ENCODE measurements around the gene SLC35F4.
"Not testable (repeated sequence)": the region's sequence is repeated elsewhere in the genome, so short reads cannot be mapped to it uniquely, and the experiment has no call there.

The SLC35F4 gene

GRCh38 chr14:57796556-57796955 is 69.3 kb downstream of the SLC35F4 start:
- no peak for DNase-seq

GRCh38 chr14:57785058-57785457 is 80.8 kb downstream of the SLC35F4 start:
- DNase-seq, result no peak

GRCh38 chr14:57771801-57772200 is 94.1 kb downstream of the SLC35F4 start:
- DNase-seq, result no peak

- DNase-seq, result no peak
These were observed 95.9 kb downstream of the SLC35F4 start for GRCh38 chr14:57769863-57770523.

GRCh38 chr14:57761800-57762199 is 104.1 kb downstream of the SLC35F4 start:
- DNase-seq, result no peak

- no peak for DNase-seq
These were observed 105.0 kb downstream of the SLC35F4 start for GRCh38 chr14:57760896-57761295.

- no peak for DNase-seq
These were observed 110.8 kb downstream of the SLC35F4 start for GRCh38 chr14:57755018-57755521.

GRCh38 chr14:57754527-57754926 is 111.4 kb downstream of the SLC35F4 start:
- DNase-seq, result no peak

- no peak for DNase-seq
These were observed 112.1 kb downstream of the SLC35F4 start for GRCh38 chr14:57753821-57754220.

GRCh38 chr14:57752142-57752695 is 113.7 kb downstream of the SLC35F4 start:
- DNase-seq, result not testable (repeated sequence)

GRCh38 chr14:57751400-57751799 is 114.5 kb downstream of the SLC35F4 start:
- no peak for DNase-seq

GRCh38 chr14:57749267-57749666 is 116.6 kb downstream of the SLC35F4 start:
- no peak for DNase-seq

- no peak for DNase-seq
These were observed 117.6 kb downstream of the SLC35F4 start for GRCh38 chr14:57748279-57748678.

GRCh38 chr14:57747036-57747435 is 118.9 kb downstream of the SLC35F4 start:
- DNase-seq, result no peak

- no peak for DNase-seq
These were observed 119.3 kb downstream of the SLC35F4 start for GRCh38 chr14:57746563-57746962.

GRCh38 chr14:57739516-57739915 is 126.4 kb downstream of the SLC35F4 start:
- no peak for DNase-seq

- no peak for DNase-seq
These were observed 128.3 kb downstream of the SLC35F4 start for GRCh38 chr14:57737598-57737997.

GRCh38 chr14:57736391-57736790 is 129.5 kb downstream of the SLC35F4 start:
- no peak for DNase-seq

GRCh38 chr14:57735276-57735675 is 130.6 kb downstream of the SLC35F4 start:
- no peak for DNase-seq

- DNase-seq, result no peak
These were observed 133.2 kb downstream of the SLC35F4 start for GRCh38 chr14:57732463-57733285.

GRCh38 chr14:57729208-57730187 is 136.4 kb downstream of the SLC35F4 start:
- no peak for DNase-seq

GRCh38 chr14:57725399-57726077 is 140.4 kb downstream of the SLC35F4 start:
- DNase-seq, result no peak
